HUES64 (cell line): Measurements from ENCODE around the gene GAS7.

ENCODE experiments used
- H3K27ac ChIP-seq: 2 replicates; pipeline ENCODE4 v1.7.0; 2013; ENCODE audit warnings: low read depth, low read length, inconsistent platforms
- H3K27me3 ChIP-seq: 2 replicates; pipeline ENCODE4 v1.6.1; 2013; ENCODE audit warnings: mild to moderate bottlenecking, low read length; ENCODE audit not compliant: insufficient read depth
- H3K36me3 ChIP-seq: 2 replicates; pipeline ENCODE4 v1.6.1; 2013; ENCODE audit warnings: mild to moderate bottlenecking, low read length; ENCODE audit not compliant: insufficient read depth
- H3K4me1 ChIP-seq: 2 replicates; pipeline ENCODE4 v1.6.1; 2013; ENCODE audit warnings: mild to moderate bottlenecking, low read length, moderate library complexity; ENCODE audit not compliant: insufficient read depth
- H3K4me3 ChIP-seq: 2 replicates; pipeline ENCODE4 v1.5.1; 2013; ENCODE audit warnings: mild to moderate bottlenecking, low read length, moderate library complexity
- H3K9ac ChIP-seq: 2 replicates; pipeline ENCODE4 v1.6.1; 2013; ENCODE audit warnings: mild to moderate bottlenecking, low read depth, low read length
- H3K9me3 ChIP-seq: 2 replicates; pipeline ENCODE4 v1.6.1; 2013; ENCODE audit warnings: low read depth, low read length; ENCODE audit not compliant: insufficient read depth
- WGBS: fragments of 150-250, 120-280 bp; methylation state at CpG from one replicate; pipeline ENCODE4 v1.1.7; 2013; ENCODE audit warnings: missing lambda C conversion rate; 5-methylcytosine and 5-hydroxymethylcytosine counted together

GAS7 gene

GRCh38 chr17:9872852-9873251, 325.6 kb downstream of the GAS7 start:
- Histone ChIP-seq H3K4me3 (no peak overlapping the region), H3K9me3 (no peaks in the 10 kb centered on the region), H3K9ac (no peak overlapping the region), H3K27me3 (no peaks in the 10 kb centered on the region), H3K36me3 (no peaks in the 10 kb centered on the region), H3K4me1 (no peaks in the 10 kb centered on the region), H3K27ac (no peak overlapping the region)
- 85% methylated on average over 6 of the region's 6 CpGs for WGBS

- Histone ChIP-seq H3K9me3 (no peaks in the 10 kb centered on the region), H3K4me1 (no peaks in the 10 kb centered on the region), H3K9ac (no peak overlapping the region), H3K4me3 (no peak overlapping the region), H3K27me3 (no peaks in the 10 kb centered on the region), H3K27ac (no peak overlapping the region), H3K36me3 (no peaks in the 10 kb centered on the region)
- 90% methylated on average over 3 of the region's 3 CpGs for WGBS
These were observed 329.9 kb downstream of the GAS7 start for GRCh38 chr17:9868552-9868951.

- no peak overlapping the region for H3K9ac ChIP-seq
- H3K27me3 ChIP-seq, result no peaks in the 10 kb centered on the region
- H3K27ac ChIP-seq, result no peak overlapping the region
- H3K36me3 ChIP-seq, result no peaks in the 10 kb centered on the region
- 83% methylated on average over 1 of the region's 1 CpG for WGBS
- H3K4me1 ChIP-seq, result no peaks in the 10 kb centered on the region
- no peaks in the 10 kb centered on the region for H3K9me3 ChIP-seq
- H3K4me3 ChIP-seq, result no peak overlapping the region
These were observed 332.8 kb downstream of the GAS7 start for GRCh38 chr17:9865586-9865985.

- Histone ChIP-seq H3K9me3 (no peaks in the 10 kb centered on the region), H3K4me1 (no peaks in the 10 kb centered on the region), H3K27ac (no peak overlapping the region), H3K27me3 (no peaks in the 10 kb centered on the region), H3K9ac (no peak overlapping the region), H3K36me3 (no peaks in the 10 kb centered on the region), H3K4me3 (no peak overlapping the region)
- WGBS, result 79% methylated on average over 4 of the region's 4 CpGs
These were observed 335.5 kb downstream of the GAS7 start for GRCh38 chr17:9862949-9863348.

- Histone ChIP-seq H3K9me3 (no peaks in the 10 kb centered on the region), H3K9ac (no peak overlapping the region), H3K27ac (no peak overlapping the region), H3K4me1 (no peaks in the 10 kb centered on the region), H3K27me3 (no peaks in the 10 kb centered on the region), H3K4me3 (no peak overlapping the region), H3K36me3 (no peaks in the 10 kb centered on the region)
- WGBS, result no CpG with 5 or more reads among the region's 1 CpG
These were observed 336.2 kb downstream of the GAS7 start for GRCh38 chr17:9862220-9862619.

- 89% methylated on average over 7 of the region's 7 CpGs for WGBS
These were observed 337.6 kb downstream of the GAS7 start for GRCh38 chr17:9860851-9861250.

More at GRCh38 chr17:9860851-9861250, 337.6 kb downstream of the GAS7 start:
- Histone ChIP-seq H3K27me3 (no peaks in the 10 kb centered on the region), H3K27ac (no peak overlapping the region), H3K4me1 (no peaks in the 10 kb centered on the region), H3K4me3 (no peak overlapping the region), H3K9ac (no peak overlapping the region), H3K36me3 (no peaks in the 10 kb centered on the region), H3K9me3 (no peaks in the 10 kb centered on the region)
